Sigmoid colon (tissue), 4 donors: ENCODE results near the gene PPA2.

Experiments
- CTCF ChIP-seq, 4 experiments: fragments of 450-650 bp in 3 of 4; fragments of 200-600 bp in 1 of 4; IDR thresholded peaks; one replicate each; pipeline ENCODE4 v1.5.1; 2016 to 2019; ENCODE audit warnings: antibody characterized with exemption in 4 of 4, mild to moderate bottlenecking in 3 of 4, moderate library complexity in 2 of 4
- EP300 ChIP-seq, 4 donors: sonication (generic); formaldehyde crosslinking; IDR thresholded peaks; one replicate each; pipeline ENCODE4 v1.6.1; 2017; ENCODE audit warnings: antibody characterized with exemption in 4 of 4
- POLR2A ChIP-seq, 2 donors: fragments of 450-650 bp; IDR thresholded peaks; one replicate each; pipeline ENCODE4 v1.6.1; 2016; ENCODE audit warnings: antibody characterized with exemption in 2 of 2, mild to moderate bottlenecking in 2 of 2, moderate library complexity in 2 of 2

- TF ChIP-seq CTCF (IDR thresholded peaks at IDR 0.05) (no peak), POLR2A (IDR thresholded peaks at IDR 0.05) (no peak), EP300 (IDR thresholded peaks at IDR 0.05) (no peak)
Measured at GRCh38 chr4:105327956-105328355, 145.9 kb downstream of the PPA2 start.
